Left kidney (tissue), 2 donors: ENCODE results near the gene EXOC4. TPM values are rescaled to one million over a fixed set of nuclear protein-coding genes. Genes with fewer than 3 reads are reported as not detected.
"Not testable (repeated sequence)": the region's sequence is repeated elsewhere in the genome, so short reads cannot be mapped to it uniquely, and the experiment has no call there.

ENCODE experiments used
- DNase-seq: peaks from one replicate; pipeline ENCODE4 v3.0.0-alpha.2; 2013
- polyA plus RNA-seq: library from polyadenylated mRNA; unstranded; fragments of 120-200 nt; gene quantifications from one replicate; pipeline ENCODE4 v1.2.1, GENCODE V29; 2013; ENCODE audit not compliant: insufficient read length

The EXOC4 gene
- polyA plus RNA-seq, 1 donor = 72.1 TPM

DNA sequence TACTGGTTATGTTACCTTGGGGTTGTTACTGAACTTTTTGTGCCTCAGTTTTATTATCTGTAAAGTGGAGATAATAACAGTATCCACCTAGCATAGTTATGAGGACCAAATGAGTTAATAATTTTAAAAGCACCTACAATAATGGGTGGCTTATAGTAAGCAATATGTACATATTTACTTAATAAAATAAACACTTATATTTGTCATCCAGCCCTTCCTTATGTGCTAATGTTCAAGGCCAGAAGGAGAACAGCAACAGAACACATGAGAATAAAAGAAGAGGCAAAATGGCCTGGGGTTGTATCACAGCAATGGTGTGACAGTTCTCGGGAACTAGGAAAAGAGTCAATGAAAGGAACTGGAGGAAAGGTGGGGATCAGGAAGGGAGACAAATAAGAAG is 618.9 kb downstream of the EXOC4 start:
- DNase-seq = no peak

DNA sequence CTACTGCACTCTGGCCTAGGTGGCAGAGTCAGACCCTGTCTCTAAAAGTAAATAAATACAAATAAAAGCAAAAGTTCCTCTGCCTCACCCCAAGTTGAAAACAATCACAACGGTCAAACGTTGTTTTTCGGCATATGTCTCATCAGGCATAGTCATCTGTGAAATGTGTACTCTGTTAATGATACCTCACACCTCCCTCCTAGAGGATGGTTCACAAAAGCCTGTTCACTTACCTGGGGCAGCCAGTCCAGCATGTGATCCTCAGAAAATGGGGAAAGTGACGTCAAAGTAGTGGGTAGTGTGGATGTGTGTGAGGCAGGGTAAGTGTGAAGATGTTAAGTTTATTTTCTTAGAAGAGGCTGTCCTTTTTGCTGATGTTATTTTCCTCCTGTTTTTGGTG is 620.3 kb downstream of the EXOC4 start:
- no peak for DNase-seq

DNA sequence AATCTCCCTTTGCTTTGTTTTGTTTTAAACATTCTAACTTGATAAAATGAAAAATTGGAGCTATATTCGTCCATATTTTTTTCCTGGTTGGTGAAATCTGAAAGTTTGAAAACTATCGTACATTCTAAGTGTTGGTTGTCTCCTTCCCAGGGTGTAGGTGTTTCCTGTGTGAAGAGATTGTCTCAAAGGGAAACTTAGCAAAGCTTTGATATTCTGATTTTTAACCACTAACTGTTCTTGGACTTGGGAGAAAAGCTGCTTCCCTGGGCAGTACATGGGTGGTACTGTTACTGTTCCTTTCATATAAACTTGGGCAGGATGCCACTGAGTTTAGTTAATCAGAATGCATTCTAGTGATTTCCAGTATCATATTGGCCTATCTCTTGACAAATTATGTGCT is 620.8 kb downstream of the EXOC4 start:
- no peak for DNase-seq

DNA sequence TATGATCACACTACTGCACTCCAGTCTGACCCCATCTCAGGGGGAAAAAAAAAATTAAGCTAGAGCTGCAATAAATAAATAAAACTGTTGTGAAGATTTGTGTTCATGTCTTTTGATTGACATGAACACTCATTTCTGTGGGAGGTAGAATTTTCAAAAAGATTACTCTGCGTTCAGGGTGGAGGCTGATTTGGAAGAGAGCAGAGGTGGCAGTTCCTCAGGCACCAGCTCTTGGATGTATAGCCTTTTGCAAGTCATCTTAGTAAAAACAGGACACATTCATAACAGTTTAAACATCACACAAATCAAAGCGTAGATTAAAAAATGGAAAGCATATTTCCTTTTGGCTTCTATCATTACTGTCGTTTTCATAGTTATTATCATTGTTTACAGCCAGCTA is 630.7 kb downstream of the EXOC4 start:
- no peak for DNase-seq

DNA sequence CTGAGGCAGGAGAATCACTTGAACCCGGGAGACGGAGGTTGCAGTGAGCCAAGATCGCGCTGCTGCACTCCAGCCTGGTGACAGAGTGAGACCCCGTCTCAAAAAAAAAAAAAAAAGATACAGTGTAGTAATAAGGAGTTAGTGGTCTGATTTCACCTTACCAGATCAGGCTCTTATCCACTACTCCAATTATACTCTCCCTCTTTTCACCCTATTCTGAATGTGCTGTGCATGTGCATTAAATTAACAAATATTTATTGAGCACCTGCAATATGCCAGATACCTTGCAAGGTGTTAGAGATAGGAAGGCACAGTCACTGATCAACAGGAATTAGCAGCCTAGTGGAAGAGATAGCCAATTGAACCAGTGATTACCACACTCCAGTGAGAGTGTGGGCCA is 632.3 kb downstream of the EXOC4 start:
- DNase-seq = no peak

DNA sequence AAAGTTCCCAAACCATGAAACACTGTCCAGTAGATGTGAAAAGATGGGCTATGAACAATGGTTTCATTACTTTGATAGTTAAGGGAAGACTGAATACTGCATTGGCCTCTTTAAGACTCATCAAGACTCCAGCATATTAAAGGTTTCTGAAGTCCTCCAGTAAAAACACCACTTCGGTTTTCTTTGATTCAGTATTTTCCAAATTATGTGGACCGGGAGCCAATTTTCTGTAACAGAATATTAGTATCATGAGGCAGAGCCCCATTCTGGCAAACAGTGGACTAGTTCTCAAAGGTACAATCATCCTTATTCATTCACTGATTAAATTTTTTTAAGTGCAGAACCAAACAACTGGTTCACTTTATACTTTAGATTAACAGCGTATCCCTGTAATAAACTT is 633.2 kb downstream of the EXOC4 start:
- DNase-seq = no peak

DNA sequence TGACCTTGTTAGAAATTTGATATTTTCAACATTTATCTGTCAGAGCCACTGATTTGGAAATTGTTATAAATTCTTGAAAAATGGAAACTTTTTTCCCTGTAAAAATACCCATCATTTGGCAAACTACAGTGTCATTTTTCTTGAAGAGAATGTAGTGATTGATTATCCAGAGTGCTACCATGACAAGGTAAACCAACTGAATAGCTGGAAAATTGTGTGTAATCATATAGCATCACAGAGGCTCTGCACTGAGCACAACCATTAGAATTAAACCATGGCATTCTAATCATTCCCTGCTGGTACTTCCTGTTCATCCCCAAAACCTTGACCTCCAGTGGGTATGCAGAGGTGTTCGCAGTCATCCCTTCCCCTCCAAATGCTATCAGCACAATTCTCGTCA is 633.9 kb downstream of the EXOC4 start:
- no peak for DNase-seq

DNA sequence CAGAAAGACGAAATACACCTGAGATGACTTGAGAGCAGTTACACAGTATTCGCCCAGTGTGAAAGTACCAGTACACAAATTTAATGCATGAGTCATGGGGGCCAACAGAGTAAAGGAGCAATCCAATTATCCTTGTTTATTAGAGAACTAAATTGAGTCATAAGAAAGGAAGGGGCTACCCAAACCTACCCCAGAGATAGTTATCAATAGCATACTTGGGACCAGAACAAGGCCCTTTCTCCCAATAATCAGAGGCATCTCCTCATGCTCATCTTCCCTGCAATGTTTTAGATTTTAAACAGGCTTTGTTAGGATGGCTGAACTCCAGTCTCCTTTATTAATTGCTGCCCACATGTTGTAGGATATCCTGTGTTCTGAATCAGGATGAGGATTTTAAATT is 634.6 kb downstream of the EXOC4 start:
- DNase-seq = no peak

DNA sequence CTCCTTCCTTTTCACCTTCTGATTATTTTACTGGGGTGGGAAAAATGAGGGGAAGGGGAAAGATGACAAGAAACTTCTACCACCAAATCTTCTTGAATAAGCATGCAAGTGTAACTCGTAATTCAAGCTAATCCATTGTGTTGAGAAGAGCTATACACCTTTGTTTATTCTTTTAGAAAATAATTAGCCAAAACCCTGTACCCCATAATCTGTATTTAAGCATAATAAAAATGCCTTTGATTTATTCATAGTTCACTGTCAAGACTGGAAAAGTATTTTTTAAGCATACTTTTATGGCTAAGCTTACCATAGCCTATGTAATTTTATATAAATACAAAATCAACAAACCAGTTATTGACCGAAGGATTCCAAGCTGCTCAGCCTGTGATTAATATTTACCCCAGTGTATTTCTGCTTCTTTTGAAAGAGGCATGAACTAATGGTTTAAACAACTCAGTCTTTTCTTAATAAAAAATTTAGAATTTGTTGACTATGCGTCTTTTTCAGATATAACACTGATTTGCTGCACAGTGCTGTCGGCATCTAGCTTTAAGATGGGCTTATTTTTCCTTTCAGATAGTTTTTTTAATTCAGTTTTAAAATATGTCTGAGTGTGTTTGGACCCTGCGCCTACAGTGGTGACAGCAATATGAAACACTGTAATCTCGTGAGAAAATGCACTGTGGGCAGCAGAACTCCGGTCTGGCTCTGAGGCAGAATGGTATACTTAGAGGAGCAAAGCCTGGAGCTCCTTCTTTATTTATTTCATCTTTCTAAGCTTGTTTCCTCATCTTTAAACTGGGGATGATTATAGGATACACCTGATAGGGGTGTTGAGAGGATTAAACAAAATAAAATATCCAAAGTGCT is 635.4 kb downstream of the EXOC4 start:
- DNase-seq = no peak

DNA sequence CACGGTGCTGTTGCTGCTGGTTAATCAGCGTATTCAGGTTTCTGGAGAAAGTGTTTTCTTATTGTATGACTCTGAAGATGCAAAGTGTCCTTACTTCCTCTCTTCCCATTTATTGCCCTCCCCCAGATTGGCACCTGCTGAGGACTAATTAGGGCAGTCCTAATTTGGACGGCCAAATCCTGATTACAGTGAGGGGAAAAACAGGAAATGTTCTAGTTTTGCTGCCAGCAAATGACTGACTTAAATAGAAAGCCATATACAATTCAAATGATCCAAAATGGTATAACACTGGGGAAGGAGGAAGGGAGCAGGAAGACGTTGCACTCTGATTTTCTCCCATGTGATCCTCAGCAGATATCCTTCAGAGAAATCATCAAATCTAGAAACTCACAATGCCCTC is 651.9 kb downstream of the EXOC4 start:
- DNase-seq = no peak

DNA sequence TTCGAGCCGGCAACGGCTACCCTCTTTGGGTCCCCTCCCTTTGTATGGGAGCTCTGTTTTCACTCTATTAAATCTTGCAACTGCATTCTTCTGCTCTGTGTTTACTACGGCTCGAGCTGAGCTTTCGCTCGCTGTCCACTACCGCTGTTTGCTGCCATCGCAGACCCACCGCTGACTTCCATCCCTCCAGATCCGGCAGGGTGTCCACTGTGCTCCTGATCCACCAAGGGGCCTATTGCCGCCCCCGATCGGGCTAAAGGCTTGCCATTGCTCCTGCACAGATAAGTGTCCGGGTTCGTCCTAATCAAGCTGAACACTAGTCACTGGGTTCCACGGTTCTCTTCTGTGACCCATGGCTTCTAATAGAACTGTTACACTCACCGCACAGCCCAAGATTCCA is 653.7 kb downstream of the EXOC4 start:
- not testable (repeated sequence) for DNase-seq

DNA sequence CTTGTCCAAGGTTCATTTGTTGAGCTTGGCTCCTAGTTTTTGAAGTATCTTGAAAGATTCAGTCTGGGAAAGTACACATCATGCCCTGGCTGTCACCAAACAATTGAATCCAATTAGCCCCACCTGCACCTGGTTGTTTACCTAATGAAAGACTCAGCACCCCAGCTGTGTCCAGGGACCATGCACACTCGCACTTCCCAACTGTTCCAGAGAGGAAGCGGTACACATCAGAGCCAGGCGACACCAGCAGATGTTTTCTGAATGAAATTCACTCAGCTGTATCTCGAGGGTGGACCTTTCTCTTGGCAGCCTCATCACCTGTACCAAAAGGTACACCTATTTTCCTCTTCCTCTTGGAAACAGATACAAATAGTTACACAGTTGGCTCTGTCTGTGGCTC is 657.9 kb downstream of the EXOC4 start:
- DNase-seq = no peak

DNA sequence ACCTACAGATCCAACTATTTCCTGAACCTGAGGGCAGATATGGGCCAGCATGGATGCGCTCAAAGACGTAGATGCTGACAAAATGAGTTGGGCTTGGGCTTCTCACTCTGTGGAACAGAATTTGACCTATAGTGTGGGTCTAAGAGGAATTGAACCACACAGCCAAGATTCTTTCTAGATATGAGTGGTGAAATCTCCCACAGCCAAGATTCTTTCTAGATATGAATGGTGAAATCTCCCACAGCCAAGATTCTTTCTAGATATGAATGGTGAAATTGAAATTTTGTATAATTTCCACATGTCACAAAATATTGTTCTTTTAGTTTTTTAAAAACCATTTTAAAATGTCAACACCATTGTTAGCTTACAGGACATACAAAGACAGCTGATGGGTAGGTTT is 658.8 kb downstream of the EXOC4 start:
- DNase-seq = no peak

DNA sequence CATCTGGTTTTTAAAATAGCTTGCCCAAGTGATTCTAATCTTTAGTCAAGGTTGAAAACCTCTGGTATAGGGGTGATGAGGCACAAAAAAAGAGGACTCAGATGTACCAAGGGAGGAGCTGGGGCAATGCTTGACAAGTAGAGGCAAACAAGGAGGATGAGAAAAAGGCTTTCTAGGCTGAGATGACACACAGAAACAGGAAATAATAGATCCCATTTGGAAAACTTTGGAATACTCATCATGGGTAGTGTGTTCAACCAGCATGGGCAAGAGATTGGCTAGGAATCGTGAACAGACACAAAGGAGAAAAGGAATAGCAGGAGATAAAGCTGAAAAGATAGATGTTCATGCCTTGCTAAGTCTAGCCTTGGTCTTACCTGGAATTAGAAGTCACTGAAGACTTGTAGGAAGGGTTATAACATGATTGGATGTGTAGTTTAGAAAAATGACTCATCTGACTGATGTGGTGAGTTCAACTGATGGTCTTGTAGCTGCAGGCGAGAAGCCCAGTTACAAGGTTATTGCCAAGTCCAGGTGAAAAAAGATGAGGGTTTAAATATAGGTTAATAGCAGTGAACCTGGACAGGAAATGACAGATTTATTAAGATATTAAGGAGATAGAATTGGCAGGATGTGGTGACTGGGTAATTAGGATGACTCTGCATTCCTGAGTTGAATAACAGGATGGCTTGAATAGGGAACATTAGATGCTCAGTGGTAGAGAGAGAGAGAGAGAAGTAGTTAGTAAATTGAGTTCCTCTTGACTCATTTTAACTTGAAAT is 660.2 kb downstream of the EXOC4 start:
- no peak for DNase-seq

DNA sequence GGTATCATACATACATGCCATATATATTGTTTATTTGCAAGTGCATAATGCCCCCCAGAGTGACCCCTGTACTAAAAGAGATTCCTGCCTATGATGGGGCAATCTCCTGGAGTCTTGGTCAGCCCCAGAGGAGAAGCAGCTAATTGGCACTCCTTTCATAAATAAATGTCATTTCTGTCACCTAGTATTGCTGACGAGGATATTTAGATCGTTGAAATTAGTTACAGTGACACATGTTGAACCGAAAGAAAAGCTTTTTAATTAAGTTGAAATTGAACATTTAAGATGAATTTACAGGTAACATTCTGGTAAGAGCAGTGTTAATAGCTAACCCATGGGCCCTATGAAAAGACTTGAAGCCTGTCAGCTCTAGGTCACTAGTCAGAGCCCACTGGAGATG is 663.7 kb downstream of the EXOC4 start:
- no peak for DNase-seq

DNA sequence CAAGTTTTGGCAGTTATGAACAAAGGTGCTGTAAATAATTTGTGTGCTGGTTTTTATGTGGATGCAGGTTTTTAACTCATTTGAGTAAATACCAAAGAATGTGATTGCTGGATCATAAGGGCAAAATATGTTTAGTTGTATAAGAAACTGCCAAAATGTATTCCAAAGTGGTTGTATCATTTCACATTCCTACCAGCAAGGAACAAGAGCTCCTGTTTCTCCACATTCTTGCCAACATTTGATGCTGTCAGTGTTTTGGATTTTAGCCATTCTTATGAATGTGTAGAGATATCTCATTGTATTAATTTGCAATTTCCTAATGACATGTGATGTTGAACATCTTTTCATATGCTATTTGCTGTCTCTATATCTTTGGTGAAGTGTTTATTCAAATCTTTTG is 666.9 kb downstream of the EXOC4 start:
- no peak for DNase-seq

DNA sequence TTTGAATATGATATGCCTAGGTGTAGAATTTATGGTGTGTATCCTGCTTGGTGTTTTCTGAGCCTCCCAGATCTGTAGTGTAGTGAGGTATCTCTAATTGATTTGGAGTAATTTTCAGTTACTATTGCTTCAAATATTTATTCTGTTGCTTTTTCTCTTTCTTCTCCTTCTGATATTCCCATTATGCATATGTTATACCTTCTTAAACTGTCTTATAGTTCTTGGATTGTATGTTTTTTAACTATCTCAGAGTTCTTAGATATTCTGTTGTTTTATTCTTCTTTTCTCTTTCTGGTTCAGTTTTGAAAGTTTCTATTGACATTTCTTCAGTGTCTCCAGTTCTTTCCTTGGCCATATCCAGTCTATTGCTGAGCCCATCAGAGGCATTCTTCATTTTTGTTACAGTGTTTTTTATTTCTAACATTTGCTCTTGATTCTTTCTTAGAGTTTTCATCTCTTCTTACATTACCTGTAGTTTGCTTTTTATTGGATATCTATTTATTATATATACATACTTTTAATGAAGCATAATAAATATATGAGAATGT is 668.8 kb downstream of the EXOC4 start:
- no peak for DNase-seq

DNA sequence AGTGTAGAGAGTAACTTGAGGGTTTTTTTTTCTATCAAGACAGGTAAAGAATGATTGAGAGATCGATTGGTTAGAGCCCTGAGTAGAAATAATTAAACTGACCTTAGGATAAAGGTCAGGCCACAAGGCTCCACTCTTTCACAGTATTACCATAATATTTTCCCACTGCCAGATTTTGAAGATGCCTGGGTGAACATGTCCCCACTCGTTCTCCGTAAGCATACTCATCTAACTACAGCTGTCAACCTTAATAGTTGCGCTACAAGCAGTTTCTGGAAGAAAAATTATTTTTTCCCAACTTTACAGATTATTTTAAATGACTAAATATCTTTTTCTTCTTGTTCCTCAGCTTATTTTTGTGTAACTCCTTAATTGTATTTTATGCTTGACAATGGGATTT is 671.1 kb downstream of the EXOC4 start:
- DNase-seq = no peak

DNA sequence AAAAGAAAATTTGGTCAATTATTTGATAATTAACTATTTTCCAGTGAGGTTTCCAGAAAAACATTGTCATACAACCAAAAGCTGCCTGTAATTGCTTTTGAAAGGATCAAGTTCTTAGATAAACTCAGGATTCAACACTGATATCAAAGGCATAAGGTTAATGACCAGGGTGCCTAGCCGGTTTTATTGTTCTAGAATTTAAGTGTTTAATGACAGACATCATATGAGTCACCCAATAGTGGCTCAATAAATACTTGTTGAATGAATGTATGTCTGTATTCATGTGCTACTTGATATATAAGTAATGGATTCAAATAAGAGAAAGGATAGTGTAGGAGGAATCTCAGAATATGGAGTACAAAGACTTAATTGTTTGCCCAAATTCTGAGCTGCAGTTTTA is 678.2 kb downstream of the EXOC4 start:
- no peak for DNase-seq

DNA sequence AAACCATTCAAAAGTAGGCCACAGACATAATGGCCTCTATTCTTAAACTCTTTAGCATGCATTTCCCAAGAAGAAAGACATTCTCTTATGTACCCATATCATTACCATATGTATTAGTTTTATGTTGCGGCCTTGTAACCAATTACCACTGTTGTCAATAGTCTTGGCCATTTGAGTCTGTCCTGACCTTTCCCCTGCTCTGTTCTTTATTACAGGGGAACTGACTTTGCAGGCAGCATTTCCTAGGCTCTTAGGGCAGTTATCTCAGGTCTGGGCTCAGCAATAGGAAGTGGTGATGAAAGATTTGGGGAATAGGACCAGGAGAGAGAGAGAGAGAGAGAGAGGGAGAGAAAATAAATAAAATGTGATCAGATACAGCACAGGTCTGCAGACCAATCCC is 679.7 kb downstream of the EXOC4 start:
- DNase-seq = no peak

DNA sequence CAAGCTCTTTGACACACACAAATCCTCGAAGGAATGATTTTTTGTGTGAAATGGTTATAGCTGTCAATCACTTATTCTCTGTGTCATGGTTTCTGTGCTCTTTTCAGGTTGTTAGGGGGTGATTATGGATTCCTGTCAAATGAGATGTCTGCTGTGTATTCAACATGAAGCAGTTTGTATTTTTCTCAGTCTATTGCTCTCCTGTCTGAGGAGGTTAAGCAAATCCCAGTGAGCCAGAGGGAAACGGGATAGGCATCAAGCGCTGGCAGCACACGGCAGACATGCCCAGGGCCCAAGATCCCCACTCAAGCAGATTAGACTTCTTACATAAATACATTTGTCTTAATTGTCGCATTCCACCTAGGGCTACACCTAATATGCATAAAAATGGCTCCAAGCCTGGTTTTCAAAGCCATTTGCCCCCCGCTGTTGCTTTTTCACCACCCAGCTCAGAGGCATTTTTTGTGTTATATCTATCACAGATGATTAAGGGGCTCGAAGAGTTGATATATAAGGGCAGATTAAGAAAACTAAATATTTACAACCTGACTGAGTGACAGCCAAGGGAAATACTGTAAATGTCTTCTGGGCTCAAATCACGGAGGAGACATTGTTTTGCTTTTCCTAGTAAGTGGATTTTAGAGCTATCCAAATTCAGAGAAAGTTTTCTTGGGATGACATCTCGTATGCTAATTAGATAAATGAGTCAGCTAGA is 681.5 kb downstream of the EXOC4 start:
- no peak for DNase-seq

DNA sequence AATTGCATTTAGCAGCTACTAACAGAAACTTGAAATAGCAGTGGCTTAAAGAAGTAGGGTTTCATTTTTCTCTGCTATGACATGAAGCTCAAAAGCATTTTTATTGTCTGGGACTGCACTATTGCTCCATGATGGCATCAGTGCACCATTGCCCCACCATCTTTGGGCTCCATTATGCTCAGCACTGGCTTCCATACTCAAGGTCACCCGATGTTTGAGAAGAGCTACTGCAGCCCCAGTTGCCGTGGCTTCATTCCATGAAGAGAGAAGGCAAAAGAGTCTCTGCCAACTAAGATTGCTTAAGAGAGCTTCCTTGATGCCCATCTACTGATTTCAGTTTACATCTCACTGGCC is 682.1 kb downstream of the EXOC4 start:
- DNase-seq = no peak

DNA sequence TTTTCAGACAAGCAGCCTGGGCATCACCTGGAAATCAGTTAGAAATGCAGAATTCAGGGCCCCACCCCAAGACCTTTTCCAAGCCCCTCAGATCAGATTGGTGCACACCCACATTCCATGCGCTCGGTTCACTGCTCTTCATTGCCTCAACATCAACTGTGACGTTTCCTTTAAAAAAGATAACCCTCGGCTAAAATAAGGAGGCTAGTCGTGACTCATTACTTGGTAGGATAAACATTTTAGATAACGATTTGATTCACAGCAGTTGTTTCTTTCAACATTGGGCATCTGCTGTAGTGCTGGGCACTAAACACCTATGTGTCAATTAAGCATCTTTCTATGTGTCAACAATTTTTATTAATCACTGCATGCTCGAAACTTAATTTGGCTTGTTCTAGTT is 683.2 kb downstream of the EXOC4 start:
- DNase-seq = no peak
